Activated CD4-positive, alpha-beta T cell treated with anti-CD3 and anti-CD28 coated beads for 24 hours (primary cell): ENCODE data around the gene NCLN.
"Not testable (repeated sequence)": the region's sequence is repeated elsewhere in the genome, so short reads cannot be mapped to it uniquely, and the experiment has no call there.

Source experiments
- DNase-seq, 2 donors: peaks; one replicate each; pipeline ENCODE4 v3.0.0-alpha.2; 2020; ENCODE audit warnings: low read depth in 2 of 2

NCLN gene

GRCh38 chr19:3185461-3186159 lies at the start of gene NCLN:
TSS of gene NCLN (plus strand) at chr19:3185930. CDS start at chr19:3186031, 101 bp downstream.
- DNase-seq, result peak; percentile 87 to 91

- peak in 1 of 2 donors; percentile 25 for DNase-seq
These were observed 49.6 kb upstream of the NCLN start, which contains the start of gene GNA15 for GRCh38 chr19:3135961-3136683. TSS of gene GNA15 (plus strand) at chr19:3136033. CDS start at chr19:3136451, 418 bp downstream.

- no peak for DNase-seq
These were observed 49.1 kb upstream of the NCLN start for GRCh38 chr19:3136684-3137055.

- no peak for DNase-seq
These were observed 48.6 kb upstream of the NCLN start for GRCh38 chr19:3137119-3137518.

- no peak for DNase-seq
These were observed 47.5 kb upstream of the NCLN start for GRCh38 chr19:3138268-3138667.

GRCh38 chr19:3140667-3141038 lies 45.1 kb upstream of the NCLN start:
- DNase-seq, result no peak

GRCh38 chr19:3142292-3142670 lies 43.4 kb upstream of the NCLN start:
- DNase-seq, result peak in 1 of 2 donors; percentile 40

GRCh38 chr19:3142781-3143337 lies 42.9 kb upstream of the NCLN start:
- DNase-seq, result no peak

GRCh38 chr19:3145909-3146676 lies 39.6 kb upstream of the NCLN start:
- no peak for DNase-seq

- DNase-seq, result peak; percentile 61 to 64
These were observed 39.0 kb upstream of the NCLN start for GRCh38 chr19:3146677-3147100.

GRCh38 chr19:3148503-3148902 lies 37.2 kb upstream of the NCLN start:
- no peak for DNase-seq

- DNase-seq, result no peak
These were observed 36.6 kb upstream of the NCLN start for GRCh38 chr19:3149089-3149488.

GRCh38 chr19:3149526-3150505 lies 35.9 kb upstream of the NCLN start:
- DNase-seq, result no peak

GRCh38 chr19:3150739-3151329 lies 34.9 kb upstream of the NCLN start:
- no peak for DNase-seq

- no peak for DNase-seq
These were observed 33.9 kb upstream of the NCLN start for GRCh38 chr19:3151563-3152418.

GRCh38 chr19:3152419-3152780 lies 33.3 kb upstream of the NCLN start:
- DNase-seq, result no peak

- no peak for DNase-seq
These were observed 32.2 kb upstream of the NCLN start for GRCh38 chr19:3153286-3154230.

GRCh38 chr19:3154447-3154846 lies 31.3 kb upstream of the NCLN start:
- not testable (repeated sequence) for DNase-seq
